Mucosa of gallbladder (tissue), 1 donor: ENCODE measurements around the gene TEX264. TPM values are rescaled to one million over a fixed set of nuclear protein-coding genes. Genes with fewer than 3 reads are reported as not detected.

Experiments
- DNase-seq: peaks from one replicate; pipeline ENCODE4 v3.0.0-alpha.2; 2020; ENCODE audit warnings: low spot score
- total RNA-seq: library from RNA; stranded (reverse); gene quantifications from one replicate; pipeline ENCODE4 v1.2.1, GENCODE V29; 2021
- donor health status: DM: no; HTN: no; CAD: no.

The TEX264 gene
- total RNA-seq, 1 donor from 2014 or later: 86.0 TPM

DNA sequence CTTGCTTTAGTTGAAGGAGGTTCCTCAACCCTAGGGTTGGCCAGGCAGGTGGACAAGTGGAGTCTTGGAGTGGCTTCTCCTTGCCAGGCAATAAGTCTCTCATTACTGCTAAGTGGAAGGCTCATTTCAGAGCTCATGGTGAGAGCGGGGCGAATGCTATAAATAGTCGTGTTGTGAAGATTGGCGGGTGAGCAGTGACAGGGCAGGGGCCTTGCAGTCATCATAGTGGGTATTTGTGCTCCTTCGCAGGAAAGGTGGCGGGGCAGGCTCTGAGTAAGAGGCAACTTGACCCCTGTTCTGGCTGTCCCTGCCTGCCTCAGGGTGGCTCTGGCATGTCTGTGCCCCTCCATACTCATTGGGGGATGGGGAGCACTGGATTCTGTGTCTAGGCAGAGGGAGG, 27.2 kb downstream of the TEX264 start:
- no peak for DNase-seq

DNA sequence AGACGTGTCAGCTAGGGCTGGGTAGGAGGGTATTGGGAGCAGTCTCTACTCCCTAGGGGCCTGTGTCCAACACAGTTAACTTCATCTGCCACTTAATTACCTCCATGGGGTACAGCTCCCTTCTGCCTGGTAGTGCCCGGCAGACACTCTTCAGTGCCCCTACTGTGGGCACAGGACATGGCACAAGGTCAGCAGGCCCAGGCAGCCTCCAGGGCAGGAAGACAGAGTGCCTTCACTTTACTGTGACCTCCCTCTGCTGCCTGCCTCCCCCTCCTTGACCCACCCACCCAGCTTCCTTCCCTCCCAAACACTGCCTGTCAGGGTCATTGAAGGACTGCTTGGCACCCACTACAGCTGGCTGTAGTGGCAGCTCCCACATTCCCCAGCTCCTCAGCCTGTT, 29.4 kb downstream of the TEX264 start:
- DNase-seq: no peak

DNA sequence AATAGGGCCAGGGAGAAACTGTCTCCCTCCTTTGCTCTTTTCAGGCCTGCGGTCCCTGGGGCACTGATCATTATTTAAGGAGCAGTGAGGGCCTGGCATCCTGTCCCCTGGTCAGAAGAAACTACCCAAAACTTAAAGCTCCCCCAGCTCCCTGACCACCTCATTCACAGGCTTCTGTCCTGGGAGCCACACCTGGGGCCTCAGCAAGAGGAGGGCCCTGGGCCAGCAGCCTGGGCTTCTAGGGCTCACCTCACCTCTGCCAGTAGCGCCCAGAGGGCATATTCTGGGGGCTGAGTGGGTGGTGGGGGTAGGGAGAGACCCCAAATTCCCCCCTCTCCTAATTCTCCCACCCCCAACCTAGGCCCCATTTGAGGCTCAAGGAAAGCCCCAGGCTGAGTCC, 31.1 kb downstream of the TEX264 start:
- no peak for DNase-seq

DNA sequence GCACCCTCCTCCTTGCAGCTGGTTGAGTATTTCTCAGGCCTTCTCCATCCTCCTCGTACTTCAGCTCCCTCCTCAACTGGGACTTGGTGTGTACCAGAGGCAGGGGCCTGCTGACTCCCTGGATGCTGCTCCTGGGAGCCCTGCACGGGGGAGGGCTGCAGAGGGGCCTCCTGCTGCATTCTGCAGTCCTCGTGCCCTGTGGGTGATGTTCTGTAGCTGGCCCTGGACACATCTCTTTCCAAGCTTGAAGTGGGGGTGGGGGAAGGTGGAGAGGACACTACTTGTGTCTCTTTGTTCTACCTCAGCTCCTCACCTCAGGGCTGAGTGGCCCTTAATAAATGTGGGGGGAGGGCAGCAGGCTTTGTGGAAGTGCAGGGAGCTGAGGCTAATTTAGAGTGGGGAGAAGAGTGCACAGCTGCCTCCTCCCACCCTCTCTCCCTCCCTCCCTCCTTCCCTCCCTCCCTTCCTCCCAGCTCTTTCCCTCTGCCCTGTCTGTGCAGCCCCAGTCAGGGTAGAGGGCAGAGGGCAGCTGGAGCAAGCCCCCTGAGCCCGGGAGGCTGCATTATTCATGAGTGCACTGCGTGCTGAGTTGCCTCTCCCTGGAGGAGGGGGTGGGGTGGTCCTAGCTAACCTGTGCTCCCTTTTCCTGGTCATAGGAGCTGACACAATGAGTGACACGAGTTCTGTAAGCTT, 32.2 kb downstream of the TEX264 start:
- no peak for DNase-seq

DNA sequence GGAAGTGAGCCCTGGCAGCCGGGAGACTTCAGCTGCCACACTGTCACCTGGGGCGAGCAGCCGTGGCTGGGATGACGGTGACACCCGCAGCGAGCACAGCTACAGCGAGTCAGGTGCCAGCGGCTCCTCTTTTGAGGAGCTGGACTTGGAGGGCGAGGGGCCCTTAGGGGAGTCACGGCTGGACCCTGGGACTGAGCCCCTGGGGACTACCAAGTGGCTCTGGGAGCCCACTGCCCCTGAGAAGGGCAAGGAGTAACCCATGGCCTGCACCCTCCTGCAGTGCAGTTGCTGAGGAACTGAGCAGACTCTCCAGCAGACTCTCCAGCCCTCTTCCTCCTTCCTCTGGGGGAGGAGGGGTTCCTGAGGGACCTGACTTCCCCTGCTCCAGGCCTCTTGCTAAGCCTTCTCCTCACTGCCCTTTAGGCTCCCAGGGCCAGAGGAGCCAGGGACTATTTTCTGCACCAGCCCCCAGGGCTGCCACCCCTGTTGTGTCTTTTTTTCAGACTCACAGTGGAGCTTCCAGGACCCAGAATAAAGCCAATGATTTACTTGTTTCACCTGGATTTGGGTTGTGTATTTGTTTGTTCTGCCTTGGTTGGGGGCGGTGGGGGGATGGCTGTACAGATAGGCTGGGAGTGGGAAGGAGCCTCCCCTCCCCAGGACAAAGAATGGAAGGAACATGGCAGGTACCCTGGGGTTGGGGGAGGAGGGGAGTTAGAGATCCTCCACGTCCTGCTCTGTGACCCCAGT, 32.9 kb downstream of the TEX264 start:
- no peak for DNase-seq

DNA sequence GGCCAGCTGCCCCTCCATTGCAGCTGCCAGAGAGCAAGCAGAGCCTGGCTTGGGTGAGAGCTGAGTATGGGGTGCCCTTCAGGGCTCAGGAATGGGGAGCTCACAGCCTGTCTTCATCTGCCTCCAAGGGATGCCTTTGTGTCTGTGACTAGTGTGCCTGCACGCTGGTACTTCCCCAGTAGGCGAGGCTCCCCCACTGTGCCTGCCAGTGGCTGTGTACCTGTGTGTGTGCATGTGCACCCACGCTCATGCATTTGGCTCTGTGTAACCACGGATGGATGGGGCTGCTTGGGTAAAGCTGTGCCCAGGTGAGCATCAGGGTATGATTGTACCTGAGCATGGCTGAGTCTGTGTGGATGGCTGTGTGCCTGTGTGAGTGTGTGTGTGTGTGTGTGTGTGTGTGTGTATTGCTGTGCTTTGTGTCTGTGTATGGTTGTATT, 33.5 kb downstream of the TEX264 start:
- DNase-seq: no peak

DNA sequence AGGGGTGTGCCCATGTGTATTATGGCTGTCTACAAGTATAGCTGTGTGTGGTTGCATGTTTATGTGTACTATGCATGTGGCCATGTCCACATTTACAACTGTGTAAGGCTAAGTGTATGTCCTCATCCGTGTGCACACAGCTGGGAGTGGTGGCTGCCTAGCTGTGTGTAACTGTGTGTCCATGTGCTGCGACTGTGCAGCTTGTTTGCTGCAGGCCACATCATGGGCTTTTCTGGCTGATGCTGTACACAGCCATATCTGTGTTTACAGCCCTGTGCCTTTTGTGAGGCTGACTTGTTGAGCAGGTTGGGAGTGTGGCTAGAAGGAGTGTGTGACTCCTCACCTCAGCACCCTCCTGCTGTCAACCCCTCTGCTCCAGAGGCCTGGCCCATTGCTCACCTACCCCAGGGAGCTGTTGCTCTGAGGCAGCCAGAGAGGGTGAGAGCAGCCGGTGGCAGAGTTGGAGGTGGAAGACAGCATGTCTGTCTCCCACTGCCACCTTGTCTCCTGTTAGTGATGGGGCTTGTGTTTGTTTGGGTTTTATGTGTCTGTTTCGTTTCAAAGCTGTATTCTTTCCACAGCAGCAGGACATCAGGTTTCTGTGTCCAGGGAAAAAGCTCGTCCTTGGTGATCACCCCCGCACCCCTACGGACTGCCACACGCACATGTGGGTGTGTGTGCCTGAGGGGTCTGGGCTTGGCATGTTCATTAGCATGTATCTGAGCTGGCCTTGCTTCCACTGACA, 34.4 kb downstream of the TEX264 start:
- no peak for DNase-seq

DNA sequence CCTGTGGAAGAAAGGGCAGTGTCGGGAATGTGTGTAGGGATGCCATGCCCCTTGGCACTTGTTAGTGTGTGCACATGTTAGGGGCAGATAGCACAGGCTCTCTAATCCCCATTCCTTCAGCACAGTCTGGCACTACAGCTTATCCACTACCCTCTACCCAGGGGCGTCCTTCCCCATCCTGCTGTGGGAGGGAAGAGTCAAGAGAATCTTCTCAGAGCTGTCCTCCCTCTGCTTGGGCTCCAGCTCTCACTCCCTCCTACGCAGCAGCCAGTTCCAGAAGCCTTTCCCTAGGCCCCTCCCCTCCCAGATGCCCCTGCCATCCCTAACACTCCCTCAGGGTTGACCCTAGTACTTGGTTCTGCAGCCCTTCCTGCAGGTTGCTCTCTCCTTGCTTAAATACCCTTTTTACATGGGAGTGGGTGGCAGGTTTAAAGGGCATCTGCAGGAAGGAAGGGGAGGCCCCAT, 35.0 kb downstream of the TEX264 start:
- DNase-seq: no peak

DNA sequence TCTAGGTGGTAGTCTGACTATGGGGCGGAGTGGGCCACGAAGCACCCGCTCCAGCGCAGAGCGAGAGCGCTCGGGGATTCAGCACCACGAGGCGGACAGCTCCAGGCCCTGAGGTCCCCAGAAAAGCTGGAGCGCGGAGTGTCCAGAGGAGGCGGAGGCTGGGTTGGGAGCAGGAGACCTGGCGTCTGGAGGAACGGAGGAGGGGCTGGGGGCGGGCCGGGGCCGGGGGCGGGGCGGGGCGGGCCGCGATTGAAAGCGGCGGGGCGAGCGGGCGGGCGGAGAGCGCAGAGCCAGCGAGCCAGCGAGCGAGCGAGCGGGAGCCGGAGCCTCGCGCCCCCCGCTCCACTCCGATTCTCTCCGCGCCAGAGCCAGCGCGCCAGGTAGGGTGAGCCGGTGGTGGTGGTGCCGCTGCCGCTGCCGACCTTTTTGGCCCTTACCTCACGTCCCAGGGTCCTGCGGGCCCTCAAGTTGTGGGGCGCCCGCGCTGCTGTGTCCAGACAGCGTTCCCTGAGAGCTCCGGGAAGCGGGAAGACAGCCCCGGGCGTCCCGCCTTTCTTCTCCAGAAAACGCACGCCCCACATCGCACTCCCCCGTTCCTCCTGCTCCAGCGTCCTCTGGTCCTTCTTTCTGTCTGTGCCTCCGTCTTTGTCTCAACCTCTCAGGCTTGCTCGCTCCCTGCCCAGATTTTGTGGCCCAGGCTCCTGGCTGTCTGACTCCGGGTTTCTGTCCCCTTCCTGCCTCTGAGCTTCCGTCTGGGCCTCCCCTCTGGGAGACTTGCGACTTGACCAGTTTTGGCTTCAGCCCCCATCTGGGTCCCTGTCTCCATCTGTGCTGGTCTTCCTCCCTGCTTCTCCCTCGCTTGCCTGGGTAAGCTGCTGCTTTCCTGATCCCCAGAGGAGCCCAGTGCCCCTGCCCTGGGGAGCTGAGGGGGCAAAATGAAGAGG, 36.0 kb downstream of the TEX264 start, which contains the start of gene GRM2:
GRM2 (plus strand) TSS at position 281 of the 944 bp plus-strand sequence. CDS start 1,916 bp downstream, outside the sequence.
- DNase-seq: peak; percentile 80

DNA sequence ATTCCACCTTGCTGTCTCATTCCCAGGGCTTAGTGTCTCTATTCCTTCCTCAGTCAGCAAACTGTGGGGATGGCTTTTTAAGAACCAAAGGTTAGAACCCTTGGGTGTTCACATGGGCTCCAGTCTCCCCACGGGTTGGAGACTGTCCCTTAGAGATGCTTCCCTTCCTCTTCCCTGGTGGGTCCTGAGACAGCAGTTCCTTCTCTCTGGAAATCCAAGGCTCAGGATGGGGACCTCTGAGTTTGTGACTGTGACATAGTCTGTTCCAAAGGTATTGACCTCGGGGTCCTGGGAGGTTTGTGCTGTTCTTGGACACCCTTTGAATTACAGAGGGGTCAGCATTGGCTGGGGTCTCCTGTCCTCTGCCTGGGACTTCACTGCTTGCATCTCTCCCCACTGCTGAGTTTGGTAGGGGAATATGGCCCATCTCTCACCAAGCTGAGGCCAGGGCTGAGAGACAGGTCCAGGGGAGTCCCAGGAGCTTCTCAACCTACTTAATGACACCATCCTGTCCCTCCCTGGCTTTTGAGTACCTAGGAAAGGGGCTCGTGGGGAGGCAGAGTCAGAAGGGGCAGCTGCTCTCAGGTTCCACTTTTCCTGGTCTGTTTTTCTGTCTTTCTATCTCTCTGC, 37.3 kb downstream of the TEX264 start:
- no peak for DNase-seq

DNA sequence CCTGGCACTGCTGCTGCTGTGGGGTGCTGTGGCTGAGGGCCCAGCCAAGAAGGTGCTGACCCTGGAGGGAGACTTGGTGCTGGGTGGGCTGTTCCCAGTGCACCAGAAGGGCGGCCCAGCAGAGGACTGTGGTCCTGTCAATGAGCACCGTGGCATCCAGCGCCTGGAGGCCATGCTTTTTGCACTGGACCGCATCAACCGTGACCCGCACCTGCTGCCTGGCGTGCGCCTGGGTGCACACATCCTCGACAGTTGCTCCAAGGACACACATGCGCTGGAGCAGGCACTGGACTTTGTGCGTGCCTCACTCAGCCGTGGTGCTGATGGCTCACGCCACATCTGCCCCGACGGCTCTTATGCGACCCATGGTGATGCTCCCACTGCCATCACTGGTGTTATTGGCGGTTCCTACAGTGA, 38.0 kb downstream of the TEX264 start:
- DNase-seq: no peak

DNA sequence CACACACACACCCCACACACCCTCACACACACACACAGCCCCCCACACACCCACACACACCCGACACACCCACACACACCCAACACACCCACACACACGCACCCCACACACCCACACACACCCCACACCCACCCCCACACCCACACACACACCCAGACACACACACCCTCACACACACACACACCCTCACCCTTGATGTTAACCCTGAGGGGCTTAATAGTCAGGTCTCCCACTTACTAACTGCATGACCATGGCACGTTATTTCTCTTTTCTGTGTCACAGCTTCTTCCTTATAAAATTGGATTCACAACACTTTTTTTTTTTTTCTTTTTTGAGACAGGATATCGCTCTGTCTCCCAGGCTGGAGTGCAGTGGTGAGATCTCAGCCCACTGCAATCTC, 38.6 kb downstream of the TEX264 start:
- DNase-seq: no peak

DNA sequence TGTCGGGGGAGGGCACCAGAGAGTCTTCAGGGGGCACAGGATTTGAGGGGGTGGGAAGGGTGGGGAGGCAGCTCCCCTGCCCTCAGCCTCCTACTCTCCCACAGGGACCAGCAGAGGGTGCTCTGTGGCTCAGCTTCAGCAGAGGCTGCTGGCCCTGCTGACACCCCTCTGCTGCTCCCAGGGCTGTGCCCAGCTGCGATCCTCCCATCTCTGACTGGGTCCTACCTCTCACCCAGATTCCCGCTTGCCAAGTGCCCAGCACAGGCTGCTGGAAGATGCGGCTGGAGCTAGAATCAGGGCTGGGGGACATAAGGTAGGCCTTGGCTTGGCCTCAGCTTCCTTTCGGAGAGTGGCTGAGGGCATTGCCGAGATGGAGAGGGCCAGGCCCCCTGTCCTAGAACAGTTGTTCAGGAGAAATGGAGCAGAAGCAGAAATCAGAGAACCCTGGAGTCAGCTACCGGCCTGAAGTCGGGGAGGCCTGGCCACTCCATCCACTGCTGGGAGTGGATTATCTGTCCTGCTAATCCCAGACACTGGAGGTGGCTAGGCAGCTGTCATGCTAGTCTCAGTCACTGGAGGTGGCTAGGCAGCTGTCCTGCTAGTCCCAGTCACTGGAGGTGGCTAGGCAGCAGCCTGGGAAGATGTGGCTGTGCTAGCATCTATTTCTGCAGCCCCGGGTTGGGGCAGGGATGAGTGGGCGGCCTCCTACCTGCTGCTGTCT, 39.7 kb downstream of the TEX264 start:
- no peak for DNase-seq

DNA sequence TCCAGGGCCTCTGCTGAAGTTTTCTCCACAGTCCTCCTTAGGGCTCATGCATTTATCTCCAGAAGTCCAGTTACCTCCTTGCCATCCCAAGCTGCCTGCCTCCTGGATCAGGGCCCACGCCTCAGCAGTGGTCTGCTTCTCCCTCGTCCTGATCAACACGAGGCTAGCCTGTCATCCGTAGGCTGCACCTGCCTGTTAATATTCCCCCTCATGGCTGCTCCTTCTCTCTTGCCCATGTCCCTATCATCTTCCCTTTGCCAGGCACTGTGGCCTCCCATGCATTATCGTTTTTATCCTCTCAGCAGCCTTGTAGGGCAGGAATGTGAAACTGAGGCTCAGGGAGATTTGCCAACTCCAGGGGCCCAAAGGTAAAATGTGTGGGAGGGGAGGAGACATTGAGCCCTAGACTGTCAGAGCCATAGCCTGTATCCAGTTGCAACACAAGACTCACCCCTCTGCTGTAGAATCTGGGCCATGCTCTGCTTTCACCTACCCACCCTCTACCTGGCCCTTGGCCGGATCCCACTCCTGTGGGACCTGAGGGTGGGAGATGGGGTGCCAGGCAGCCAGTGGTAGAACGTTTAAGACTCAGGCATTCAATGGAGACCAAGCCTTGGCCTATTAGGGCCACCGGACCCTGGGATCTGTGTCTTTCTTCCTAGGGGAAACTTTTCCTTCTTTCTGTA, 40.4 kb downstream of the TEX264 start:
- no peak for DNase-seq

DNA sequence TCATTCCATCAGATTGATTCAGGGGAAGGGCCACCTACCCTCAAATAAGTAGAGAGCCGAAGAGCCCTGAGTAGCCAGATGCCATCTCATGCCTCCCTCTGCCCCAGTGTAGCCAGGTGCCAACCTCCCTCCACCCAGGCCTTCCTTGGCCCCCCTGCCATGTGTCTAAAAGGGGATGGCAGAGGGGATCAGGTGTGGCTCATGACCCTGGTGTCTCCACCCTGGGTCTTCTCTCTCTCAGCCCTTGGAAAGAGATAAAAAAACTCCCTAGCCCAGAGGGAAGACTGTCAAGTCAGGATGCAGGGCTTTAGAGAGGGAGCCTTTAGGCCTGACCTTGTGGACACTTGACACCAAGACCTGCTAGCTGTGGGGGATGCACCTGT, 41.0 kb downstream of the TEX264 start:
- DNase-seq: no peak

DNA sequence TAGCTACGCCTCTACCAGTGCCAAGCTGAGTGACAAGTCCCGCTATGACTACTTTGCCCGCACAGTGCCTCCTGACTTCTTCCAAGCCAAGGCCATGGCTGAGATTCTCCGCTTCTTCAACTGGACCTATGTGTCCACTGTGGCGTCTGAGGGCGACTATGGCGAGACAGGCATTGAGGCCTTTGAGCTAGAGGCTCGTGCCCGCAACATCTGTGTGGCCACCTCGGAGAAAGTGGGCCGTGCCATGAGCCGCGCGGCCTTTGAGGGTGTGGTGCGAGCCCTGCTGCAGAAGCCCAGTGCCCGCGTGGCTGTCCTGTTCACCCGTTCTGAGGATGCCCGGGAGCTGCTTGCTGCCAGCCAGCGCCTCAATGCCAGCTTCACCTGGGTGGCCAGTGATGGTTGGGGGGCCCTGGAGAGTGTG, 41.5 kb downstream of the TEX264 start:
- DNase-seq: no peak

DNA sequence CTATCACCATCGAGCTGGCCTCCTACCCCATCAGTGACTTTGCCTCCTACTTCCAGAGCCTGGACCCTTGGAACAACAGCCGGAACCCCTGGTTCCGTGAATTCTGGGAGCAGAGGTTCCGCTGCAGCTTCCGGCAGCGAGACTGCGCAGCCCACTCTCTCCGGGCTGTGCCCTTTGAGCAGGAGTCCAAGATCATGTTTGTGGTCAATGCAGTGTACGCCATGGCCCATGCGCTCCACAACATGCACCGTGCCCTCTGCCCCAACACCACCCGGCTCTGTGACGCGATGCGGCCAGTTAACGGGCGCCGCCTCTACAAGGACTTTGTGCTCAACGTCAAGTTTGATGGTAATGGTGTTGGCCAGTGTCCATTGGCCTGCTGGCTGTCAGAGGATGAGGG, 41.9 kb downstream of the TEX264 start:
- DNase-seq: no peak

DNA sequence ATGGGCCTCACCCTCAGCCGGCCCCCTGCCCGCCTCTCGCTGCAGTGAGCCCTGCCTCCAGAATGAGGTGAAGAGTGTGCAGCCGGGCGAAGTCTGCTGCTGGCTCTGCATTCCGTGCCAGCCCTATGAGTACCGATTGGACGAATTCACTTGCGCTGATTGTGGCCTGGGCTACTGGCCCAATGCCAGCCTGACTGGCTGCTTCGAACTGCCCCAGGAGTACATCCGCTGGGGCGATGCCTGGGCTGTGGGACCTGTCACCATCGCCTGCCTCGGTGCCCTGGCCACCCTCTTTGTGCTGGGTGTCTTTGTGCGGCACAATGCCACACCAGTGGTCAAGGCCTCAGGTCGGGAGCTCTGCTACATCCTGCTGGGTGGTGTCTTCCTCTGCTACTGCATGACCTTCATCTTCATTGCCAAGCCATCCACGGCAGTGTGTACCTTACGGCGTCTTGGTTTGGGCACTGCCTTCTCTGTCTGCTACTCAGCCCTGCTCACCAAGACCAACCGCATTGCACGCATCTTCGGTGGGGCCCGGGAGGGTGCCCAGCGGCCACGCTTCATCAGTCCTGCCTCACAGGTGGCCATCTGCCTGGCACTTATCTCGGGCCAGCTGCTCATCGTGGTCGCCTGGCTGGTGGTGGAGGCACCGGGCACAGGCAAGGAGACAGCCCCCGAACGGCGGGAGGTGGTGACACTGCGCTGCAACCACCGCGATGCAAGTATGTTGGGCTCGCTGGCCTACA, 44.4 kb downstream of the TEX264 start:
- DNase-seq: no peak

DNA sequence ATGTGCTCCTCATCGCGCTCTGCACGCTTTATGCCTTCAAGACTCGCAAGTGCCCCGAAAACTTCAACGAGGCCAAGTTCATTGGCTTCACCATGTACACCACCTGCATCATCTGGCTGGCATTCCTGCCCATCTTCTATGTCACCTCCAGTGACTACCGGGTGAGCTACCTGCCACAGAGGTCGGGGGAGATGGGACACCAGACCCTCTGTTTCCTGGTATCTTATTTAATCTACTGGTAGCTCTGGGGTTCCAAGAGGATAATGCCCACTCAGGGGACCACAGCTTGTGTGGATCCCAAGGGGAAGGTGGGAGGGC, 44.9 kb downstream of the TEX264 start:
- no peak for DNase-seq
